ENCODE data around the gene HSP90AA1. TPM values are rescaled to one million over a fixed set of nuclear protein-coding genes. Genes with fewer than 3 reads are reported as not detected.
"Not testable (repeated sequence)": the region's sequence is repeated elsewhere in the genome, so short reads cannot be mapped to it uniquely, and the experiment has no call there.

Gene HSP90AA1
- total RNA-seq, 1 donor from 2014 or later, result 277 TPM

- no peak for DNase-seq (ENCODE audit: extremely low spot score in 2 of 2)
- H3K9me3 ChIP-seq, result no peaks in the 10 kb centered on the region
- TF ChIP-seq CTCF (IDR thresholded peaks at IDR 0.05), result no peak
- H3K4me1 ChIP-seq, result peaks cover 44% of the 10 kb centered on the region
- no peak overlapping the region for H3K27ac ChIP-seq
- H3K4me3 ChIP-seq, result no peak overlapping the region
- H3K36me3 ChIP-seq, result peaks cover 0 to 79% of the 10 kb centered on the region in 2 donors
- H3K27me3 ChIP-seq, result no peaks in the 10 kb centered on the region
- intact Hi-C loops (cut with DNase I), result no loop called here
These were observed 5.4 kb downstream of the HSP90AA1 start for GRCh38 chr14:102081231-102082080.

- H3K4me3 ChIP-seq, result no peak overlapping the region
- peaks cover 0 to 76% of the 10 kb centered on the region in 2 donors for H3K36me3 ChIP-seq
- no peak overlapping the region for H3K27ac ChIP-seq
- H3K27me3 ChIP-seq, result no peaks in the 10 kb centered on the region
- TF ChIP-seq POLR2A (IDR thresholded peaks at IDR 0.05) (no peak), POLR2AphosphoS5 (IDR thresholded peaks at IDR 0.05; ENCODE audit: insufficient read depth in 1 of 2, low read depth in 1 of 2) (no peak), CTCF (IDR thresholded peaks at IDR 0.05) (no peak)
- intact Hi-C loops (cut with DNase I), result no loop called here
- H3K9me3 ChIP-seq, result no peaks in the 10 kb centered on the region
- no peak for DNase-seq (ENCODE audit: extremely low spot score in 2 of 2)
- peaks cover 38% of the 10 kb centered on the region for H3K4me1 ChIP-seq
These were observed 6.4 kb downstream of the HSP90AA1 start for GRCh38 chr14:102080183-102081080.

- DNase-seq (ENCODE audit: extremely low spot score in 2 of 2), result no peak
- Histone ChIP-seq H3K4me1 (peaks cover 30% of the 10 kb centered on the region), H3K4me3 (no peak overlapping the region), H3K9me3 (no peaks in the 10 kb centered on the region), H3K27ac (no peak overlapping the region), H3K36me3 (peaks cover 0 to 68% of the 10 kb centered on the region in 2 donors), H3K27me3 (no peaks in the 10 kb centered on the region)
- intact Hi-C loops (cut with DNase I), result no loop called here
- TF ChIP-seq POLR2A (IDR thresholded peaks at IDR 0.05) (no peak), POLR2AphosphoS5 (IDR thresholded peaks at IDR 0.05; ENCODE audit: insufficient read depth in 1 of 2, low read depth in 1 of 2) (no peak), CTCF (IDR thresholded peaks at IDR 0.05) (no peak)
These were observed 7.2 kb downstream of the HSP90AA1 start for GRCh38 chr14:102079700-102079979.

- no peak for DNase-seq (ENCODE audit: extremely low spot score in 2 of 2)
- peaks cover 0 to 62% of the 10 kb centered on the region in 2 donors for H3K36me3 ChIP-seq
- intact Hi-C loops (cut with DNase I), result no loop called here
- TF ChIP-seq CTCF (IDR thresholded peaks at IDR 0.05), result no peak
- peaks cover 24% of the 10 kb centered on the region for H3K4me1 ChIP-seq
- H3K4me3 ChIP-seq, result no peak overlapping the region
- H3K9me3 ChIP-seq, result no peaks in the 10 kb centered on the region
- H3K27ac ChIP-seq, result no peak overlapping the region
- H3K27me3 ChIP-seq, result no peaks in the 10 kb centered on the region
These were observed 7.8 kb downstream of the HSP90AA1 start for GRCh38 chr14:102078831-102079699.

- intact Hi-C loops (cut with DNase I); H3K4me3 ChIP-seq; H3K27ac ChIP-seq; H3K9me3 ChIP-seq; H3K27me3 ChIP-seq; DNase-seq (ENCODE audit: extremely low spot score in 2 of 2): not testable (repeated sequence)
- Histone ChIP-seq H3K4me1 (peaks cover 17% of the 10 kb centered on the region), H3K36me3 (peaks cover 0 to 55% of the 10 kb centered on the region in 2 donors)
These were observed 8.5 kb downstream of the HSP90AA1 start for GRCh38 chr14:102078361-102078791.
